ENCODE results near the gene UBASH3A.

- peak in 5 of 6 experiments; percentile 30 to 99 (median 85) for TF ChIP-seq CTCF (IDR thresholded peaks at IDR 0.05)
- no peak for TF ChIP-seq POLR2A (IDR thresholded peaks at IDR 0.05)
Observed at GRCh38 chr21:42381347-42381984, 22.2 kb upstream of the UBASH3A start.

Measured in Peyer's patch (tissue), 4 donors.